ENCODE measurements around the gene GNA12. TPM values are rescaled to one million over a fixed set of nuclear protein-coding genes. Genes with fewer than 3 reads are reported as not detected.
A peak's percentile ranks its signal among the peaks of the same experiment; 100 is the strongest.

Gene GNA12
- total and polyA plus RNA-seq, 2 of the 4 experiments (the other 2 are of a cell fraction), result 14.3 to 93.9 TPM

DNA sequence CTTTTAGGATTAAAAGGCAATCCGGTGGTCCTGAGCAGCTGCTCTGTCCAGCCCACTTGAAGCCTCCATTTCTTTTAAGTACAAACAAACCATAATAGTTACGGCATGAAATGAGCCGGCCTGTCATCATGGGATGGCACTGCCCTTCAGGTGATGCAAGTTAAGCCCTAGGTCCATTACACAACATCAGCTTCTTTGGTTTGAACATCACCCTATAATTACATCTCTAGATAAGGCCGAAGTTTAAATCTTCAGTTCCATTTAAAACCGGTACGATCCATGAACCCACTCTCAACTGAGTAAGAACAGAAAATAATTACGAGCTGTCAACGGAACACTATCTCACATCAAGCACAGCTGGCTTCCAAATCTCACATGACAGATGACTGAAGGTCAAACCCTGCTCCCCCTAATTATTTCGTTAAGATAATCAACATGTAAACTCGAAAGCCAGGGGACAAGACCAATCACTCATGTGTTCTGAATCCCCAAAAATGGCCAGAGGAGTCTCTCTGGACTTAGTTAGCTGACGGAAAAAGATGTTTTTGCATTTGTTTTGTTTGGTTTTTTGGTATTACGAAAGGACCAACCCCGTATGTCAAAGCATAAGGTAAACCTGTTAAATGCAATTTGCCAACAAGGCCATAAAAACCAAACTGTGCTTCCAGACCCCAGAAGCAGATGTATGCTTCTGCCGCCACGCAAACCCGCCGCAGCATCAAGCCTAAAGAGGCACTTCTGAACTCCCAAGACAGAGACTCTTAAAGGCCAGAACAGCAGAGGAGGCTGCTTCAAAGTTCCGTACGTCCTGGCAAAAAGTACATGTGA is 10.8 kb downstream of the GNA12 start (continued):
- no peak for TF ChIP-seq RCOR1 (IDR thresholded peaks at IDR 0.05; ENCODE audit: insufficient replicate concordance, low read length)

DNA sequence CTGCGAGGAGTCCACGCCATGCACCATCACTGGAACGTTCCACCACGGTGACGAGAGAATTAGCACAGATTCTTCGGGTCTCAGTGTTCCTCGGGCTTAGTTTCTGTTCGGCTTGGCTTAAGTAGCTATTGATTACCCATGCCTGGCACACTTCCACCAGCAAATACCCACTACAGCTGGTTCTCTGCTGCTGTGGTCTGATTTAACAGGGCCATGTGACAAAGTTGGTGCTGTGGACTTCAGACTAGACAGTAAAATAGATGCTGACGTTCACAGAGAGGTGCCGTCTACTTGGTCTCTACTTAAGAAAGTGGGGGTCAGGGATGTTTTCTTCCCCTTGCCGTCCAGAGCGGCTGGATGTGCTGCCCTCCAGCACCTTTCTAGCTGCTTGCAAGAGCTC is 11.6 kb downstream of the GNA12 start:
- WGBS, 2 experiments (ENCODE audit: extremely low coverage in 2 of 2, insufficient read length in 1 of 2), result 85% methylated on average over 4 of the region's 12 CpGs; no CpG with 5 or more reads in 1 of the 2 experiments
- CTCF ChIA-PET, result interaction anchor here (0.6 to 1.0 kb wide), 2 partner anchors 224 to 277 kb away, joined by 3 read pairs; no protein-coding TSS in a partner anchor
- TF ChIP-seq CHD1 (IDR thresholded peaks at IDR 0.05; ENCODE audit: low read depth, low read length) (no peak), POLR2A (IDR thresholded peaks at IDR 0.05; ENCODE audit: low read depth, low read length) (no peak), RFX5 (IDR thresholded peaks at IDR 0.05; ENCODE audit: low read depth, low read length) (no peak), FOS (IDR thresholded peaks at IDR 0.05; ENCODE audit: low read depth, low read length) (no peak), NFE2L2 (IDR thresholded peaks at IDR 0.05; ENCODE audit: low read depth, low read length) (no peak), BHLHE40 (IDR thresholded peaks at IDR 0.05; ENCODE audit: low read depth, low read length) (no peak), SMC3 (IDR thresholded peaks at IDR 0.05; ENCODE audit: low read depth, low read length) (no peak), RCOR1 (IDR thresholded peaks at IDR 0.05; ENCODE audit: insufficient replicate concordance, low read length) (no peak), CEBPB (IDR thresholded peaks at IDR 0.05; ENCODE audit: low read depth, low read length) (no peak), MXI1 (IDR thresholded peaks at IDR 0.05; ENCODE audit: borderline replicate concordance, low read depth, low read length) (no peak)
- TF ChIP-seq, protein P1, sequence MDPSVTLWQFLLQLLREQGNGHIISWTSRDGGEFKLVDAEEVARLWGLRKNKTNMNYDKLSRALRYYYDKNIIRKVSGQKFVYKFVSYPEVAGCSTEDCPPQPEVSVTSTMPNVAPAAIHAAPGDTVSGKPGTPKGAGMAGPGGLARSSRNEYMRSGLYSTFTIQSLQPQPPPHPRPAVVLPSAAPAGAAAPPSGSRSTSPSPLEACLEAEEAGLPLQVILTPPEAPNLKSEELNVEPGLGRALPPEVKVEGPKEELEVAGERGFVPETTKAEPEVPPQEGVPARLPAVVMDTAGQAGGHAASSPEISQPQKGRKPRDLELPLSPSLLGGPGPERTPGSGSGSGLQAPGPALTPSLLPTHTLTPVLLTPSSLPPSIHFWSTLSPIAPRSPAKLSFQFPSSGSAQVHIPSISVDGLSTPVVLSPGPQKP (IDR thresholded peaks at IDR 0.05; ENCODE audit: borderline replicate concordance, low read depth, low read length), result no peak
- TF ChIP-seq, protein P2, sequence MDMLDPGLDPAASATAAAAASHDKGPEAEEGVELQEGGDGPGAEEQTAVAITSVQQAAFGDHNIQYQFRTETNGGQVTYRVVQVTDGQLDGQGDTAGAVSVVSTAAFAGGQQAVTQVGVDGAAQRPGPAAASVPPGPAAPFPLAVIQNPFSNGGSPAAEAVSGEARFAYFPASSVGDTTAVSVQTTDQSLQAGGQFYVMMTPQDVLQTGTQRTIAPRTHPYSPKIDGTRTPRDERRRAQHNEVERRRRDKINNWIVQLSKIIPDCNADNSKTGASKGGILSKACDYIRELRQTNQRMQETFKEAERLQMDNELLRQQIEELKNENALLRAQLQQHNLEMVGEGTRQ (IDR thresholded peaks at IDR 0.05; ENCODE audit: low read depth, low read length), result no peak

More for the DNA sequence above, 11.6 kb downstream of the GNA12 start:
- POLR2A ChIA-PET (ENCODE audit: unreplicated experiment), result no interaction called here
- Histone ChIP-seq H3K9ac (ENCODE audit: low read depth, low read length) (no peak overlapping the region), H4K8ac (ENCODE audit: low read depth in 2 of 2, low read length in 2 of 2) (0 out of 4 replicates have a peak overlapping the region, but pooled peaks of 1 of the 2 experiments have one; percentile 2), H2BK20ac (ENCODE audit: low read depth, low read length) (no peak overlapping the region), H3K27ac (ENCODE audit: insufficient read depth, low read length) (no peak overlapping the region), H3K4me3 (ENCODE audit: insufficient read depth, low read depth, low read length) (no peak overlapping the region), H2BK5ac (ENCODE audit: low read depth, low read length, poor library complexity, severe bottlenecking) (no peak overlapping the region), H2AK5ac (ENCODE audit: low read depth, low read length) (peak overlapping the region; percentile 27; the same call in 1 of the 2 replicates), H3K18ac (ENCODE audit: low read depth, low read length) (no peak overlapping the region), H4K20me1 (ENCODE audit: insufficient read depth, low read length) (peaks cover 48% of the 10 kb centered on the region), H2BK120ac (ENCODE audit: low read depth, low read length) (no peak overlapping the region), H4K5ac (ENCODE audit: low read depth, low read length) (no peak overlapping the region), H4K91ac (ENCODE audit: insufficient read depth, low read depth, low read length) (no peak overlapping the region), H3K4ac (ENCODE audit: low read depth, low read length) (no peak overlapping the region), H3K79me1 (ENCODE audit: low read depth in 1 of 2, low read length in 2 of 2) (peaks cover 46 to 87% of the 10 kb centered on the region in 2 experiments), H2AFZ (replicated peaks; ENCODE audit: low read length, poor library complexity) (no peak overlapping the region), H3K14ac (replicated peaks; ENCODE audit: low read depth, low read length) (no peak overlapping the region), H3K56ac (ENCODE audit: extremely low read depth, insufficient read depth, low read length) (no peak overlapping the region), H2BK15ac (ENCODE audit: low read depth, low read length) (no peak overlapping the region), H3K36me3 (ENCODE audit: control insufficient read depth, insufficient read depth, low read length) (peaks cover 17% of the 10 kb centered on the region), H3K9me1 (ENCODE audit: insufficient read depth, low read length) (peaks cover 25% of the 10 kb centered on the region), H3K4me2 (ENCODE audit: low read depth, low read length) (no peak overlapping the region), H3K23ac (ENCODE audit: low read depth, low read length) (no peak overlapping the region), H3K9me3 (ENCODE audit: control insufficient read depth, insufficient read depth, low read length) (no peaks in the 10 kb centered on the region), H3K27me3 (ENCODE audit: control insufficient read depth, insufficient read depth, low read length) (no peaks in the 10 kb centered on the region), H3K4me1 (ENCODE audit: control insufficient read depth, insufficient read depth, low read length) (peaks cover 11% of the 10 kb centered on the region), H2AK9ac (replicated peaks; ENCODE audit: low read depth, low read length, poor library complexity) (no peak overlapping the region)
- BruUV-seq (replicated peaks), result no TSS peak
- in situ Hi-C loops (cut with MboI; ENCODE audit: low sequenced_read_pairs) (no loop called here), dilution Hi-C loops (cut with HindIII; ENCODE audit: low sequenced_read_pairs, unreplicated experiment) (no loop called here), intact Hi-C loops (cut with micrococcal nuclease) (no loop called here)
- DNase-seq, result no peak
- no peak for ATAC-seq (ENCODE audit: low read depth)

Measured in IMR-90 (cell line).